Thyroid gland (tissue), 4 donors: ENCODE results near the gene CLEC4E.

Experiments used
- POLR2A ChIP-seq, 2 donors: fragments of 450-650 bp; IDR thresholded peaks; one replicate each; pipeline ENCODE4 v1.6.1; 2017; ENCODE audit warnings: antibody characterized with exemption in 2 of 2, mild to moderate bottlenecking in 2 of 2, moderate library complexity in 1 of 2
- TF ChIP-seq, protein P1 (sequence below), 6 experiments: fragments of 200-600 bp in 3 of 6; fragments of 450-650 bp in 3 of 6; sonication (generic) in 3 of 6; IDR thresholded peaks; one replicate each; pipeline ENCODE4 v1.5.1; 2016 to 2019; ENCODE audit warnings: antibody characterized with exemption in 6 of 6, mild to moderate bottlenecking in 2 of 6, inconsistent platforms in 1 of 6, moderate library complexity in 1 of 6

DNA sequence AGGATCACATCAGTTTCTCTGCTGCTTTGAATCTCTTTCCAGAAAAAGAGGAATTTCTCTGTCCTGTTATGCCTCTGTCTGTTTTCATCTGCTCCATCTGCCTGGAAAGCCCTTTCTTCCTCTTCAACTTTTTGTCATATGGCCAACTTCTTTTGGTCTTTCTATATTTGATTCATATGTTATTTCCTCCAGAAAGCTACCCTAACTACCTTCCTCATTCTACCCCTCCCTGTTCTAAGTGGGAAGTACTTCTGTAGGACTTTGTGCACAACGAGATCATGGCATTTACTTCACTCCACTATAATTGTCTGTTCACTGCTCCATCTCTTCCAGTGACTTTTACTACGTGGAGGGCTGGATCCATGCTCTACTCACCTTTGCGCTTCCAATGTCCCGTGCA, 21.5 kb downstream of the CLEC4E start:
- TF ChIP-seq, protein P1, sequence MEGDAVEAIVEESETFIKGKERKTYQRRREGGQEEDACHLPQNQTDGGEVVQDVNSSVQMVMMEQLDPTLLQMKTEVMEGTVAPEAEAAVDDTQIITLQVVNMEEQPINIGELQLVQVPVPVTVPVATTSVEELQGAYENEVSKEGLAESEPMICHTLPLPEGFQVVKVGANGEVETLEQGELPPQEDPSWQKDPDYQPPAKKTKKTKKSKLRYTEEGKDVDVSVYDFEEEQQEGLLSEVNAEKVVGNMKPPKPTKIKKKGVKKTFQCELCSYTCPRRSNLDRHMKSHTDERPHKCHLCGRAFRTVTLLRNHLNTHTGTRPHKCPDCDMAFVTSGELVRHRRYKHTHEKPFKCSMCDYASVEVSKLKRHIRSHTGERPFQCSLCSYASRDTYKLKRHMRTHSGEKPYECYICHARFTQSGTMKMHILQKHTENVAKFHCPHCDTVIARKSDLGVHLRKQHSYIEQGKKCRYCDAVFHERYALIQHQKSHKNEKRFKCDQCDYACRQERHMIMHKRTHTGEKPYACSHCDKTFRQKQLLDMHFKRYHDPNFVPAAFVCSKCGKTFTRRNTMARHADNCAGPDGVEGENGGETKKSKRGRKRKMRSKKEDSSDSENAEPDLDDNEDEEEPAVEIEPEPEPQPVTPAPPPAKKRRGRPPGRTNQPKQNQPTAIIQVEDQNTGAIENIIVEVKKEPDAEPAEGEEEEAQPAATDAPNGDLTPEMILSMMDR (IDR thresholded peaks at IDR 0.05) = no peak
- no peak for TF ChIP-seq POLR2A (IDR thresholded peaks at IDR 0.05)
